ENCODE results near the gene PGAP2.

The PGAP2 gene

GRCh38 chr11:3867209-3868091, 59.1 kb downstream of the PGAP2 start:
- Histone ChIP-seq H3K27ac (ENCODE audit: low read depth, low read length) (no peak overlapping the region), H3K36me3 (ENCODE audit: insufficient read depth, low read length) (no peaks in the 10 kb centered on the region), H3K27me3 (ENCODE audit: insufficient read depth, low read length) (no peaks in the 10 kb centered on the region), H3K4me3 (ENCODE audit: low read depth, low read length) (no peak overlapping the region), H2AFZ (ENCODE audit: low read length, unreplicated experiment) (no peak overlapping the region), H3K4me1 (ENCODE audit: control insufficient read depth, insufficient read depth, low read length, unreplicated experiment) (peaks cover 27% of the 10 kb centered on the region), H3K79me2 (ENCODE audit: control insufficient read depth, insufficient read depth, low read length, unreplicated experiment) (peaks cover 30% of the 10 kb centered on the region)

GRCh38 chr11:3873712-3874349, 65.5 kb downstream of the PGAP2 start:
- Histone ChIP-seq H3K79me2 (ENCODE audit: control insufficient read depth, insufficient read depth, low read length, unreplicated experiment) (peaks cover 8% of the 10 kb centered on the region), H3K36me3 (ENCODE audit: insufficient read depth, low read length) (no peaks in the 10 kb centered on the region), H3K4me1 (ENCODE audit: control insufficient read depth, insufficient read depth, low read length, unreplicated experiment) (no peaks in the 10 kb centered on the region), H2AFZ (ENCODE audit: low read length, unreplicated experiment) (no peak overlapping the region), H3K4me3 (ENCODE audit: low read depth, low read length) (no peak overlapping the region), H3K27ac (ENCODE audit: low read depth, low read length) (no peak overlapping the region), H3K27me3 (ENCODE audit: insufficient read depth, low read length) (no peaks in the 10 kb centered on the region)
